Upper lobe of left lung (tissue), 4 donors: ENCODE data around the gene CACNB2.
"Not testable (repeated sequence)": the region's sequence is repeated elsewhere in the genome, so short reads cannot be mapped to it uniquely, and the experiment has no call there.

Experiments
- CTCF ChIP-seq, 6 experiments: fragments of 450-650 bp in 4 of 6; fragments of 200-600 bp in 2 of 6; sonication (generic) in 2 of 6; IDR thresholded peaks; one replicate each; pipeline ENCODE4 v1.5.1; 2016 to 2019; ENCODE audit warnings: antibody characterized with exemption in 6 of 6
- POLR2A ChIP-seq, 4 donors: fragments of 450-650 bp; IDR thresholded peaks; one replicate each; pipeline ENCODE4 v1.5.1; 2016 to 2017; ENCODE audit warnings: antibody characterized with exemption in 4 of 4, mild to moderate bottlenecking in 2 of 4
- POLR2AphosphoS5 ChIP-seq, 2 donors: sonication (generic); formaldehyde crosslinking; IDR thresholded peaks; one replicate each; pipeline ENCODE4 v1.5.1; 2017; ENCODE audit warnings: antibody characterized with exemption in 2 of 2

DNA sequence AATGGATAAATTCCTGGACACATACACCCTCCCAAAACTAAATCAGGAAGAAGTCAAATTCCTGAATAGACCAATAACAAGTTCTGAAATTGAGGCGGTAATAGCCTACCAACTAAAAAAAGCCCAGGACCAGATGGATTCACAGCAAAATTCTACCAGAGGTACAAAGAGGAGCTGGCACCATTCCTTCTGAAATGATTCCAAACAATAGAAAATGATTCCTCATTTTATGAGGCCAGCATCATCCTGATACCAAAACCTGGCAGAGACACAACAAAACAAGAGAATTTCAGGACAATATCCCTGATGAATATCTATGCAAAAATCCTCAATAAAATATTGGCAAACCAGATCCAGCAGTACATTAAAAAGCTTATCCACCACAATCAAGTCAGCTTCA, 450.9 kb downstream of the CACNB2 start:
- TF ChIP-seq CTCF, POLR2AphosphoS5, POLR2A (IDR thresholded peaks at IDR 0.05): not testable (repeated sequence)
